RWPE1 (cell line): ENCODE results near the gene IER5.

Experiments used
- CTCF ChIA-PET: fragments of 350-600 bp; sonication (Branson Sonifier 250); formaldehyde crosslinking; extraction: SDS; loops from one replicate; lab custom pipeline; 2021; lab: Yijun Ruan, JAX
- POLR2A ChIA-PET: fragments of 400-600 bp; formaldehyde crosslinking; extraction: SDS; loops from one replicate; lab custom pipeline; 2020; ENCODE audit warnings: antibody characterized with exemption; ENCODE audit not compliant: low non-redundant PET; lab: Yijun Ruan, JAX
- DNase-seq: peaks from one replicate; pipeline ENCODE4 v3.0.0; 2012; ENCODE audit warnings: low spot score
- H3K27ac ChIP-seq: fragments of 450-650 bp; 2 replicates; pipeline ENCODE4 v1.5.1; 2017
- CTCF ChIP-seq: fragments of 450-650 bp; conservative IDR thresholded peaks from 2 replicates; pipeline ENCODE4 v1.5.1; 2017; ENCODE audit warnings: low read depth, mild to moderate bottlenecking

IER5 gene

GRCh38 chr1:181120924-181121323, 32.4 kb downstream of the IER5 start:
- no peak for TF ChIP-seq CTCF
- no peak overlapping the region for H3K27ac ChIP-seq
- CTCF ChIA-PET: no interaction called here
- POLR2A ChIA-PET: no interaction called here
- DNase-seq: no peak

GRCh38 chr1:181121498-181121897, 33.0 kb downstream of the IER5 start:
- CTCF ChIA-PET: no interaction called here
- POLR2A ChIA-PET: no interaction called here
- no peak for TF ChIP-seq CTCF
- DNase-seq: no peak
- H3K27ac ChIP-seq: peak overlapping the region; percentile 24

GRCh38 chr1:181122222-181122621, 33.7 kb downstream of the IER5 start:
- DNase-seq: no peak
- no peak for TF ChIP-seq CTCF
- POLR2A ChIA-PET: no interaction called here
- H3K27ac ChIP-seq: peak overlapping the region; percentile 24
- CTCF ChIA-PET: interaction anchor here (0.6 kb wide), 2 partner anchors 116 to 1324 kb away, joined by 3 to 4 read pairs; no protein-coding TSS in a partner anchor

GRCh38 chr1:181123173-181123572, 34.7 kb downstream of the IER5 start:
- H3K27ac ChIP-seq: no peak overlapping the region
- ChIA-PET CTCF (interaction anchor here (0.6 kb wide), 1 partner anchor 117 kb away, joined by 4 read pairs; no protein-coding TSS in a partner anchor), POLR2A (no interaction called here)
- TF ChIP-seq CTCF: no peak
- DNase-seq: no peak

- ChIA-PET CTCF (no interaction called here), POLR2A (no interaction called here)
- no peak for TF ChIP-seq CTCF
- H3K27ac ChIP-seq: no peak overlapping the region
- no peak for DNase-seq
These were observed 35.8 kb downstream of the IER5 start for GRCh38 chr1:181124291-181124751.

- DNase-seq: no peak
- ChIA-PET POLR2A (no interaction called here), CTCF (interaction anchor here (1.8 kb wide), 1 partner anchor 16 kb away, joined by 9 read pairs; no protein-coding TSS in a partner anchor)
- H3K27ac ChIP-seq: peak overlapping the region; percentile 57; the same call in 1 of the 2 replicates
- no peak for TF ChIP-seq CTCF
These were observed 37.8 kb downstream of the IER5 start for GRCh38 chr1:181126289-181126688.
